GM23338 (cell line): ENCODE results near the gene PLPP2. TPM values are rescaled to one million over a fixed set of nuclear protein-coding genes. Genes with fewer than 3 reads are reported as not detected.

Experiments used
- ATAC-seq: fragments of 200-7000 bp; cut with Tn5 transposase; 3 replicates; pipeline ENCODE4 v1.9.1; 2020
- DNase-seq: peaks from one replicate; pipeline ENCODE4 v3.0.0-alpha.2; 2015; ENCODE audit warnings: low spot score
- H2AFZ ChIP-seq: fragments of 200-600 bp; sonication (generic); 2 replicates; pipeline ENCODE4 v1.8.0; 2016; ENCODE audit warnings: antibody characterized with exemption, mild to moderate bottlenecking, moderate library complexity
- H3F3A ChIP-seq: fragments of 200-600 bp; sonication (generic); replicated peaks from 2 replicates; pipeline ENCODE4 v1.8.0; 2017; ENCODE audit warnings: antibody characterized with exemption, mixed run types, low read depth
- H3K27ac ChIP-seq: fragments of 200-600 bp; sonication (generic); 2 replicates; pipeline ENCODE4 v1.6.1; 2016; ENCODE audit warnings: low read depth
- H3K27me3 ChIP-seq: fragments of 200-600 bp; sonication (generic); 2 replicates; pipeline ENCODE4 v1.8.0; 2016; ENCODE audit warnings: mild to moderate bottlenecking, mixed run types, moderate library complexity; ENCODE audit not compliant: insufficient read depth
- H3K36me3 ChIP-seq: fragments of 200-600 bp; sonication (generic); 2 replicates; pipeline ENCODE4 v1.8.0; 2016; ENCODE audit warnings: mild to moderate bottlenecking; ENCODE audit not compliant: insufficient read depth
- H3K4me1 ChIP-seq: fragments of 200-600 bp; sonication (generic); 2 replicates; pipeline ENCODE4 v1.8.0; 2016; ENCODE audit warnings: mild to moderate bottlenecking, moderate library complexity; ENCODE audit not compliant: insufficient read depth
- H3K4me2 ChIP-seq: fragments of 200-600 bp; sonication (generic); 2 replicates; pipeline ENCODE4 v1.7.1; 2017; ENCODE audit warnings: mixed run types
- H3K4me3 ChIP-seq: fragments of 200-600 bp; sonication (generic); 2 replicates; pipeline ENCODE4 v1.6.1; 2016; ENCODE audit warnings: mixed run types
- H3K79me2 ChIP-seq: fragments of 200-600 bp; sonication (generic); replicated peaks from 2 replicates; pipeline ENCODE4 v1.8.0; 2017; ENCODE audit warnings: mild to moderate bottlenecking; ENCODE audit not compliant: insufficient read depth
- H3K9me2 ChIP-seq: fragments of 200-600 bp; sonication (generic); 2 replicates; pipeline ENCODE4 v1.8.0; 2017; ENCODE audit not compliant: insufficient read depth
- H4K20me1 ChIP-seq: fragments of 200-600 bp; sonication (generic); replicated peaks from 2 replicates; pipeline ENCODE4 v1.8.0; 2017; ENCODE audit warnings: mild to moderate bottlenecking; ENCODE audit not compliant: insufficient read depth
- H3K27ac Mint-ChIP-seq: 2 replicates; pipeline ENCODE4 v1.8.0; 2020; ENCODE audit warnings: inconsistent platforms, mild to moderate bottlenecking, moderate library complexity, mixed read lengths
- H3K27me3 Mint-ChIP-seq: 3 replicates; pipeline ENCODE4 v1.8.0; 2022; ENCODE audit warnings: low read depth, mild to moderate bottlenecking, moderate library complexity, mixed read lengths, inconsistent platforms; ENCODE audit not compliant: insufficient read depth, poor library complexity
- H3K36me3 Mint-ChIP-seq: 3 replicates; pipeline ENCODE4 v1.8.0; 2021; ENCODE audit warnings: low read depth, mild to moderate bottlenecking, inconsistent platforms, moderate library complexity, mixed read lengths
- H3K4me1 Mint-ChIP-seq: 3 replicates; pipeline ENCODE4 v1.8.0; 2020; ENCODE audit warnings: mild to moderate bottlenecking, inconsistent platforms, mixed read lengths
- H3K4me3 Mint-ChIP-seq: 3 replicates; pipeline ENCODE4 v1.8.0; 2021; ENCODE audit warnings: moderate library complexity, mild to moderate bottlenecking, inconsistent platforms, mixed read lengths
- H3K9me3 Mint-ChIP-seq: 3 replicates; pipeline ENCODE4 v1.8.0; 2020; ENCODE audit warnings: moderate library complexity, mild to moderate bottlenecking, inconsistent platforms, mixed read lengths
- CREB1 ChIP-seq: fragments of 250-450 bp; sonication (Bioruptor Pico); IDR thresholded peaks from 2 replicates; pipeline ENCODE4 v1.5.0; 2020; ENCODE audit warnings: low read depth, mild to moderate bottlenecking, moderate library complexity
- ETS1 ChIP-seq: IDR thresholded peaks from 2 replicates; pipeline ENCODE4 v1.6.1; 2016; ENCODE audit warnings: antibody characterized with exemption
- NANOG ChIP-seq: IDR thresholded peaks from 2 replicates; pipeline ENCODE4 v1.6.1; 2016; ENCODE audit warnings: antibody characterized with exemption, borderline replicate concordance
- POLR2AphosphoS5 ChIP-seq: IDR thresholded peaks from 2 replicates; pipeline ENCODE4 v1.6.1; 2016; ENCODE audit warnings: antibody characterized with exemption, low read depth
- REST ChIP-seq: IDR thresholded peaks from one replicate; pipeline ENCODE4 v1.6.1; 2018; ENCODE audit warnings: antibody characterized with exemption; ENCODE audit not compliant: unreplicated experiment
- STAT1 ChIP-seq: IDR thresholded peaks from one replicate; pipeline ENCODE4 v1.6.1; 2016; ENCODE audit warnings: antibody characterized with exemption; ENCODE audit not compliant: unreplicated experiment
- ZNF114 ChIP-seq: fragments of 250-450 bp; sonication (Bioruptor Pico); IDR thresholded peaks from 2 replicates; pipeline ENCODE4 v1.5.0; 2020; ENCODE audit warnings: mild to moderate bottlenecking, moderate library complexity
- ZNF331 ChIP-seq: fragments of 250-450 bp; sonication (Bioruptor Pico); IDR thresholded peaks from 2 replicates; pipeline ENCODE4 v1.5.0; 2020; ENCODE audit warnings: low read depth, mild to moderate bottlenecking, moderate library complexity
- polyA plus RNA-seq: library from polyadenylated mRNA; unstranded; fragments of >200 nt; fragmentation: Nextera tagmentation; extraction: Ambion mirVana; gene quantifications from 2 replicates; pipeline ENCODE4 v1.2.1, GENCODE V29; 2016
- total RNA-seq: library from RNA; depleted of rRNA; stranded (reverse); fragments of >200 nt; shearing (Covaris generic); gene quantifications from 2 replicates; pipeline ENCODE4 v1.2.3, GENCODE V29; 2014

PLPP2 gene
- total and polyA plus RNA-seq, 2 experiments from 2014 or later, result 58.3 to 82.6 TPM

GRCh38 chr19:291561-292280 lies 518 bp upstream of the PLPP2 start:
- Histone ChIP-seq H4K20me1 (peaks cover 3% of the 10 kb centered on the region; the same call in 1 of the 2 replicates), H3K36me3 (peaks cover 8% of the 10 kb centered on the region; the same call in 1 of the 2 replicates), H3K4me1 (peaks cover 30% of the 10 kb centered on the region), H3K27ac (no peak overlapping the region), H2AFZ (no peak overlapping the region), H3K4me3 (peak overlapping the region; percentile 7; the same call in 1 of the 2 replicates), H3K27me3 (peaks cover 12% of the 10 kb centered on the region), H3K9me2 (no peaks in the 10 kb centered on the region), H3K79me2 (peaks cover 20% of the 10 kb centered on the region), H3F3A (peaks cover 10% of the 10 kb centered on the region), H3K4me2 (no peak overlapping the region)
- Mint-ChIP-seq H3K27me3 (peaks cover 28% of the 10 kb centered on the region), H3K27ac (no peak overlapping the region), H3K4me3 (no peak overlapping the region), H3K36me3 (peaks cover 35% of the 10 kb centered on the region), H3K9me3 (peaks cover 28% of the 10 kb centered on the region), H3K4me1 (peaks cover 48% of the 10 kb centered on the region)
- DNase-seq, result peak; percentile 39
- TF ChIP-seq NANOG (no peak), ZNF114 (CRISPR knock-in tag) (no peak)
- no peak for ATAC-seq

- H3K4me2 ChIP-seq, result peak overlapping the region; percentile 64
- peaks cover 10% of the 10 kb centered on the region for H3F3A ChIP-seq
- peaks cover 21% of the 10 kb centered on the region for H3K79me2 ChIP-seq
- H3K36me3 ChIP-seq, result peaks cover 9% of the 10 kb centered on the region; the same call in 1 of the 2 replicates
- H3K27me3 ChIP-seq, result peaks cover 12% of the 10 kb centered on the region
- peak overlapping the region; percentile 97 for H3K27ac ChIP-seq
- DNase-seq, result peak; percentile 96
- peak overlapping the region; percentile 99 for H3K27ac Mint-ChIP-seq
- H4K20me1 ChIP-seq, result peaks cover 3% of the 10 kb centered on the region; the same call in 1 of the 2 replicates
- peaks cover 25% of the 10 kb centered on the region for H3K9me3 Mint-ChIP-seq
- peaks cover 26% of the 10 kb centered on the region for H3K27me3 Mint-ChIP-seq
- TF ChIP-seq NANOG (0 out of 2 replicates have a peak, but pooled peaks have one; percentile 11), POLR2AphosphoS5 (peak; percentile 40; the same call in 1 of the 2 replicates), REST (peak; percentile 6), ETS1 (peak; percentile 42; the same call in 1 of the 2 replicates), CREB1 (peak; percentile 45; the same call in 1 of the 2 replicates), STAT1 (no peak), ZNF331 (CRISPR knock-in tag) (no peak)
- H3K4me1 ChIP-seq, result peaks cover 27% of the 10 kb centered on the region
- H3K4me1 Mint-ChIP-seq, result peaks cover 38% of the 10 kb centered on the region
- peak overlapping the region; percentile 69 for H3K4me3 Mint-ChIP-seq
- H3K4me3 ChIP-seq, result peak overlapping the region; percentile 61
- H3K36me3 Mint-ChIP-seq, result peaks cover 37% of the 10 kb centered on the region
- H3K9me2 ChIP-seq, result no peaks in the 10 kb centered on the region
- H2AFZ ChIP-seq, result no peak overlapping the region
- ATAC-seq, result peak; percentile 52
Observed at GRCh38 chr19:290372-291005, 714 bp downstream of the PLPP2 start.
